Left ventricle myocardium inferior (tissue), 1 donor: ENCODE results near the gene EIPR1. TPM values are rescaled to one million over a fixed set of nuclear protein-coding genes. Genes with fewer than 3 reads are reported as not detected.

Experiments
- DNase-seq: peaks from one replicate; pipeline ENCODE4 v3.0.0-alpha.2; 2020
- H3K27ac ChIP-seq: fragments of 200-600 bp; replicated peaks from 2 replicates; pipeline ENCODE4 v1.8.0; 2021
- H3K27me3 ChIP-seq: fragments of 200-600 bp; 2 replicates; pipeline ENCODE4 v1.8.0; 2021; ENCODE audit warnings: low read depth
- H3K36me3 ChIP-seq: fragments of 200-600 bp; 2 replicates; pipeline ENCODE4 v1.8.0; 2021
- H3K4me1 ChIP-seq: fragments of 200-600 bp; 2 replicates; pipeline ENCODE4 v1.8.0; 2021
- H3K4me3 ChIP-seq: fragments of 200-600 bp; 2 replicates; pipeline ENCODE4 v1.8.0; 2021; ENCODE audit warnings: mild to moderate bottlenecking, moderate library complexity
- H3K9me3 ChIP-seq: fragments of 200-600 bp; replicated peaks from 2 replicates; pipeline ENCODE4 v1.8.0; 2021
- CTCF ChIP-seq: fragments of 200-600 bp; IDR thresholded peaks from 2 replicates; pipeline ENCODE4 v1.8.0; 2021; ENCODE audit warnings: antibody characterized with exemption, mild to moderate bottlenecking, borderline replicate concordance
- intact Hi-C: fragments of 100-400 bp; cut with micrococcal nuclease; formaldehyde crosslinking; loops from one replicate; pipeline ENCODE4 v1.11.0; 2022
- total RNA-seq: library from RNA; stranded (reverse); fragmentation: NEBNext Ultra II Directional; extraction: Animal tissue kit (Norgen Biotek cat#: 25700); gene quantifications from one replicate; pipeline ENCODE4 v1.2.1, GENCODE V29; 2021
- donor health status: DM: no; HTN: yes; CAD: no; lungs with severe emphysema.

Gene EIPR1
- total RNA-seq, 1 donor from 2014 or later = 12.2 TPM

GRCh38 chr2:3256605-3257004 lies 121.0 kb downstream of the EIPR1 start:
- no peak overlapping the region for H3K27ac ChIP-seq
- H3K36me3 ChIP-seq = peaks cover 24% of the 10 kb centered on the region
- peaks cover 9% of the 10 kb centered on the region for H3K4me1 ChIP-seq
- TF ChIP-seq CTCF = no peak
- intact Hi-C loops = no loop called here
- no peaks in the 10 kb centered on the region for H3K9me3 ChIP-seq
- H3K27me3 ChIP-seq = no peaks in the 10 kb centered on the region
- DNase-seq = no peak
- H3K4me3 ChIP-seq = no peak overlapping the region

GRCh38 chr2:3256157-3256556 lies 121.5 kb downstream of the EIPR1 start:
- no peak for TF ChIP-seq CTCF
- no peak overlapping the region for H3K4me3 ChIP-seq
- H3K27me3 ChIP-seq = no peaks in the 10 kb centered on the region
- no peak for DNase-seq
- no peaks in the 10 kb centered on the region for H3K9me3 ChIP-seq
- peaks cover 24% of the 10 kb centered on the region for H3K36me3 ChIP-seq
- intact Hi-C loops = no loop called here
- no peak overlapping the region for H3K27ac ChIP-seq
- H3K4me1 ChIP-seq = peaks cover 9% of the 10 kb centered on the region

GRCh38 chr2:3254442-3254941 lies 123.1 kb downstream of the EIPR1 start:
- Histone ChIP-seq H3K27me3 (no peaks in the 10 kb centered on the region), H3K36me3 (peaks cover 39% of the 10 kb centered on the region), H3K9me3 (peaks cover 16% of the 10 kb centered on the region), H3K4me1 (peaks cover 9% of the 10 kb centered on the region), H3K27ac (no peak overlapping the region), H3K4me3 (no peak overlapping the region)
- intact Hi-C loops = no loop called here
- no peak for TF ChIP-seq CTCF
- DNase-seq = no peak

- intact Hi-C loops = no loop called here
- DNase-seq = no peak
- no peak overlapping the region for H3K27ac ChIP-seq
- no peak for TF ChIP-seq CTCF
- peaks cover 44% of the 10 kb centered on the region for H3K36me3 ChIP-seq
- peaks cover 21% of the 10 kb centered on the region for H3K9me3 ChIP-seq
- H3K4me3 ChIP-seq = no peak overlapping the region
- H3K4me1 ChIP-seq = peaks cover 9% of the 10 kb centered on the region
- no peaks in the 10 kb centered on the region for H3K27me3 ChIP-seq
Observed at GRCh38 chr2:3253913-3254441, 123.6 kb downstream of the EIPR1 start.

GRCh38 chr2:3251946-3252345 lies 125.7 kb downstream of the EIPR1 start:
- Histone ChIP-seq H3K27me3 (no peaks in the 10 kb centered on the region), H3K9me3 (peaks cover 29% of the 10 kb centered on the region), H3K36me3 (peaks cover 47% of the 10 kb centered on the region), H3K27ac (no peak overlapping the region), H3K4me3 (no peak overlapping the region), H3K4me1 (peaks cover 9% of the 10 kb centered on the region)
- TF ChIP-seq CTCF = no peak
- intact Hi-C loops = no loop called here
- no peak for DNase-seq
